Stimulated activated naive CD8-positive, alpha-beta T cell treated with anti-CD3 and anti-CD28 coated beads, Interleukin-15, Interleukin-2, amounts not matched to agents 100 ng/mL and 50 ng/mL, for 24 hours (primary cell): Measurements from ENCODE around the gene TRPM1.

ENCODE experiments used
- H3K27ac Mint-ChIP-seq: one replicate; pipeline ENCODE4 v1.8.0; 2021; ENCODE audit warnings: mild to moderate bottlenecking, mixed read lengths
- H3K27me3 Mint-ChIP-seq: one replicate; pipeline ENCODE4 v1.8.0; 2021; ENCODE audit warnings: mixed read lengths
- H3K36me3 Mint-ChIP-seq: one replicate; pipeline ENCODE4 v1.8.0; 2021; ENCODE audit warnings: low read depth, mixed read lengths
- H3K4me1 Mint-ChIP-seq: one replicate; pipeline ENCODE4 v1.8.0; 2021; ENCODE audit warnings: low read depth, mixed read lengths
- H3K4me3 Mint-ChIP-seq: one replicate; pipeline ENCODE4 v1.8.0; 2021; ENCODE audit warnings: mild to moderate bottlenecking, mixed read lengths
- H3K9me3 Mint-ChIP-seq: one replicate; pipeline ENCODE4 v1.8.0; 2021; ENCODE audit warnings: mixed read lengths

Gene TRPM1

GRCh38 chr15:31081056-31081455 is 20.5 kb downstream of the TRPM1 start:
- no peaks in the 10 kb centered on the region for H3K9me3 Mint-ChIP-seq
- H3K4me3 Mint-ChIP-seq, result peak overlapping the region; percentile 17
- peaks cover 9% of the 10 kb centered on the region for H3K27me3 Mint-ChIP-seq
- H3K4me1 Mint-ChIP-seq, result peaks cover 17% of the 10 kb centered on the region
- no peak overlapping the region for H3K27ac Mint-ChIP-seq
- no peaks in the 10 kb centered on the region for H3K36me3 Mint-ChIP-seq

- Mint-ChIP-seq H3K36me3 (no peaks in the 10 kb centered on the region), H3K4me3 (peak overlapping the region; percentile 17), H3K9me3 (no peaks in the 10 kb centered on the region), H3K27ac (no peak overlapping the region), H3K4me1 (peaks cover 17% of the 10 kb centered on the region), H3K27me3 (peaks cover 9% of the 10 kb centered on the region)
Observed at GRCh38 chr15:31080591-31081014, 20.9 kb downstream of the TRPM1 start.

GRCh38 chr15:31079519-31079918 is 22.0 kb downstream of the TRPM1 start:
- no peak overlapping the region for H3K4me3 Mint-ChIP-seq
- no peak overlapping the region for H3K27ac Mint-ChIP-seq
- no peaks in the 10 kb centered on the region for H3K36me3 Mint-ChIP-seq
- no peaks in the 10 kb centered on the region for H3K9me3 Mint-ChIP-seq
- peaks cover 9% of the 10 kb centered on the region for H3K27me3 Mint-ChIP-seq
- H3K4me1 Mint-ChIP-seq, result peaks cover 17% of the 10 kb centered on the region

GRCh38 chr15:31078471-31078870 is 23.1 kb downstream of the TRPM1 start:
- H3K36me3 Mint-ChIP-seq, result no peaks in the 10 kb centered on the region
- no peak overlapping the region for H3K27ac Mint-ChIP-seq
- peaks cover 9% of the 10 kb centered on the region for H3K27me3 Mint-ChIP-seq
- peaks cover 17% of the 10 kb centered on the region for H3K4me1 Mint-ChIP-seq
- H3K4me3 Mint-ChIP-seq, result no peak overlapping the region
- no peaks in the 10 kb centered on the region for H3K9me3 Mint-ChIP-seq

GRCh38 chr15:31077941-31078340 is 23.6 kb downstream of the TRPM1 start:
- H3K27me3 Mint-ChIP-seq, result peaks cover 9% of the 10 kb centered on the region
- H3K9me3 Mint-ChIP-seq, result no peaks in the 10 kb centered on the region
- no peak overlapping the region for H3K4me3 Mint-ChIP-seq
- H3K27ac Mint-ChIP-seq, result no peak overlapping the region
- H3K4me1 Mint-ChIP-seq, result peaks cover 17% of the 10 kb centered on the region
- H3K36me3 Mint-ChIP-seq, result no peaks in the 10 kb centered on the region

- no peak overlapping the region for H3K27ac Mint-ChIP-seq
- no peaks in the 10 kb centered on the region for H3K36me3 Mint-ChIP-seq
- no peak overlapping the region for H3K4me3 Mint-ChIP-seq
- H3K4me1 Mint-ChIP-seq, result peaks cover 17% of the 10 kb centered on the region
- peaks cover 9% of the 10 kb centered on the region for H3K27me3 Mint-ChIP-seq
- H3K9me3 Mint-ChIP-seq, result no peaks in the 10 kb centered on the region
Observed at GRCh38 chr15:31077181-31077580, 24.3 kb downstream of the TRPM1 start.

GRCh38 chr15:31074321-31074720 is 27.2 kb downstream of the TRPM1 start:
- Mint-ChIP-seq H3K9me3 (no peaks in the 10 kb centered on the region), H3K36me3 (no peaks in the 10 kb centered on the region), H3K4me3 (no peak overlapping the region), H3K27me3 (no peaks in the 10 kb centered on the region), H3K4me1 (peaks cover 5% of the 10 kb centered on the region), H3K27ac (no peak overlapping the region)

- Mint-ChIP-seq H3K4me1 (no peaks in the 10 kb centered on the region), H3K27ac (no peak overlapping the region), H3K27me3 (no peaks in the 10 kb centered on the region), H3K9me3 (no peaks in the 10 kb centered on the region), H3K4me3 (no peak overlapping the region), H3K36me3 (no peaks in the 10 kb centered on the region)
Observed at GRCh38 chr15:31070867-31071266, 30.7 kb downstream of the TRPM1 start.

- H3K9me3 Mint-ChIP-seq, result no peaks in the 10 kb centered on the region
- H3K4me3 Mint-ChIP-seq, result no peak overlapping the region
- H3K27me3 Mint-ChIP-seq, result no peaks in the 10 kb centered on the region
- no peaks in the 10 kb centered on the region for H3K36me3 Mint-ChIP-seq
- no peaks in the 10 kb centered on the region for H3K4me1 Mint-ChIP-seq
- H3K27ac Mint-ChIP-seq, result no peak overlapping the region
Observed at GRCh38 chr15:31069360-31070000, 32.0 kb downstream of the TRPM1 start.

GRCh38 chr15:31067890-31068603 is 33.5 kb downstream of the TRPM1 start:
- H3K9me3 Mint-ChIP-seq, result no peaks in the 10 kb centered on the region
- H3K27ac Mint-ChIP-seq, result no peak overlapping the region
- no peaks in the 10 kb centered on the region for H3K27me3 Mint-ChIP-seq
- no peak overlapping the region for H3K4me3 Mint-ChIP-seq
- no peaks in the 10 kb centered on the region for H3K4me1 Mint-ChIP-seq
- no peaks in the 10 kb centered on the region for H3K36me3 Mint-ChIP-seq

- no peak overlapping the region for H3K27ac Mint-ChIP-seq
- no peaks in the 10 kb centered on the region for H3K36me3 Mint-ChIP-seq
- H3K27me3 Mint-ChIP-seq, result no peaks in the 10 kb centered on the region
- H3K9me3 Mint-ChIP-seq, result no peaks in the 10 kb centered on the region
- H3K4me3 Mint-ChIP-seq, result no peak overlapping the region
- no peaks in the 10 kb centered on the region for H3K4me1 Mint-ChIP-seq
Observed at GRCh38 chr15:31065824-31066223, 35.7 kb downstream of the TRPM1 start.

GRCh38 chr15:31062911-31063310 is 38.6 kb downstream of the TRPM1 start:
- no peaks in the 10 kb centered on the region for H3K9me3 Mint-ChIP-seq
- H3K27ac Mint-ChIP-seq, result no peak overlapping the region
- H3K27me3 Mint-ChIP-seq, result peaks cover 4% of the 10 kb centered on the region
- no peaks in the 10 kb centered on the region for H3K36me3 Mint-ChIP-seq
- H3K4me3 Mint-ChIP-seq, result no peak overlapping the region
- no peaks in the 10 kb centered on the region for H3K4me1 Mint-ChIP-seq

GRCh38 chr15:31062310-31062847 is 39.1 kb downstream of the TRPM1 start:
- Mint-ChIP-seq H3K4me1 (no peaks in the 10 kb centered on the region), H3K36me3 (no peaks in the 10 kb centered on the region), H3K27ac (no peak overlapping the region), H3K27me3 (peaks cover 8% of the 10 kb centered on the region), H3K4me3 (no peak overlapping the region), H3K9me3 (no peaks in the 10 kb centered on the region)

GRCh38 chr15:31060429-31061140 is 40.9 kb downstream of the TRPM1 start:
- no peaks in the 10 kb centered on the region for H3K4me1 Mint-ChIP-seq
- H3K27ac Mint-ChIP-seq, result no peak overlapping the region
- H3K4me3 Mint-ChIP-seq, result no peak overlapping the region
- H3K36me3 Mint-ChIP-seq, result no peaks in the 10 kb centered on the region
- peaks cover 8% of the 10 kb centered on the region for H3K27me3 Mint-ChIP-seq
- H3K9me3 Mint-ChIP-seq, result peaks cover 4% of the 10 kb centered on the region
